Mucosa of rectum (tissue), 2 donors: ENCODE measurements around the gene FOXL3.

ENCODE experiments used
- H3K27ac ChIP-seq, 2 donors: one replicate each; pipeline ENCODE4 v1.7.0; 2013; ENCODE audit warnings: inconsistent platforms in 2 of 2, low read depth in 2 of 2, low read length in 2 of 2
- H3K27me3 ChIP-seq, 2 donors: one replicate each; pipeline ENCODE4 v1.7.0; 2013; ENCODE audit warnings: low read length in 2 of 2; ENCODE audit not compliant: control insufficient read depth in 2 of 2, insufficient read depth in 2 of 2
- H3K36me3 ChIP-seq, 2 donors: one replicate each; pipeline ENCODE4 v1.7.0; 2013; ENCODE audit warnings: low read length in 2 of 2; ENCODE audit not compliant: control insufficient read depth in 2 of 2, insufficient read depth in 2 of 2
- H3K4me1 ChIP-seq, 2 donors: one replicate each; pipeline ENCODE4 v1.7.0; 2013; ENCODE audit warnings: low read length in 2 of 2, mild to moderate bottlenecking in 1 of 2; ENCODE audit not compliant: control insufficient read depth in 2 of 2, insufficient read depth in 2 of 2
- H3K4me3 ChIP-seq, 2 donors: one replicate each; pipeline ENCODE4 v1.7.0; 2013; ENCODE audit warnings: low read length in 2 of 2
- H3K9ac ChIP-seq, 2 donors: one replicate each; pipeline ENCODE4 v1.7.0; 2013; ENCODE audit warnings: low read length in 2 of 2, low read depth in 1 of 2, mild to moderate bottlenecking in 1 of 2
- H3K9me3 ChIP-seq, 2 donors: one replicate each; pipeline ENCODE4 v1.7.0; 2013; ENCODE audit warnings: low read length in 2 of 2; ENCODE audit not compliant: control insufficient read depth in 2 of 2
- donor health status: healthy.
- donor health status: Normal muscosa, but diverticular disease.

The FOXL3 gene

GRCh38 chr7:290554-291372, 793 bp downstream of the FOXL3 start:
- H3K4me1 ChIP-seq = peaks cover 13 to 20% of the 10 kb centered on the region in 2 donors
- peak overlapping the region in 1 of 2 donors; percentile 17 for H3K9ac ChIP-seq
- H3K27me3 ChIP-seq = peaks cover 3 to 9% of the 10 kb centered on the region in 2 donors
- no peak overlapping the region for H3K27ac ChIP-seq
- H3K4me3 ChIP-seq = peak overlapping the region in 1 of 2 donors; percentile 35
- H3K9me3 ChIP-seq = no peaks in the 10 kb centered on the region
- H3K36me3 ChIP-seq = no peaks in the 10 kb centered on the region

- no peak overlapping the region for H3K9ac ChIP-seq
- H3K27ac ChIP-seq = no peak overlapping the region
- H3K9me3 ChIP-seq = no peaks in the 10 kb centered on the region
- no peak overlapping the region for H3K4me3 ChIP-seq
- H3K27me3 ChIP-seq = peaks cover 3 to 9% of the 10 kb centered on the region in 2 donors
- H3K4me1 ChIP-seq = peaks cover 7 to 13% of the 10 kb centered on the region in 2 donors
- no peaks in the 10 kb centered on the region for H3K36me3 ChIP-seq
Measured at GRCh38 chr7:291373-292092, 1.6 kb downstream of the FOXL3 start.

GRCh38 chr7:292226-292625, 2.3 kb downstream of the FOXL3 start:
- Histone ChIP-seq H3K36me3 (no peaks in the 10 kb centered on the region), H3K27me3 (peaks cover 3 to 9% of the 10 kb centered on the region in 2 donors), H3K9ac (no peak overlapping the region), H3K4me3 (no peak overlapping the region), H3K27ac (no peak overlapping the region), H3K9me3 (no peaks in the 10 kb centered on the region), H3K4me1 (peaks cover 7 to 13% of the 10 kb centered on the region in 2 donors)

- Histone ChIP-seq H3K27me3 (peaks cover 3 to 9% of the 10 kb centered on the region in 2 donors), H3K9me3 (no peaks in the 10 kb centered on the region), H3K4me1 (peaks cover 7 to 13% of the 10 kb centered on the region in 2 donors), H3K27ac (no peak overlapping the region), H3K36me3 (no peaks in the 10 kb centered on the region), H3K9ac (no peak overlapping the region), H3K4me3 (no peak overlapping the region)
Measured at GRCh38 chr7:292826-293225, 2.9 kb downstream of the FOXL3 start.

- no peak overlapping the region for H3K9ac ChIP-seq
- H3K4me1 ChIP-seq = peaks cover 7 to 13% of the 10 kb centered on the region in 2 donors
- H3K27me3 ChIP-seq = peaks cover 3 to 9% of the 10 kb centered on the region in 2 donors
- H3K27ac ChIP-seq = peak overlapping the region; percentile 6 to 18
- no peaks in the 10 kb centered on the region for H3K36me3 ChIP-seq
- H3K9me3 ChIP-seq = no peaks in the 10 kb centered on the region
- H3K4me3 ChIP-seq = no peak overlapping the region
Measured at GRCh38 chr7:293681-294439, 3.9 kb downstream of the FOXL3 start.

GRCh38 chr7:294440-295154, 4.6 kb downstream of the FOXL3 start:
- Histone ChIP-seq H3K27me3 (peaks cover 3 to 9% of the 10 kb centered on the region in 2 donors), H3K36me3 (no peaks in the 10 kb centered on the region), H3K4me1 (peaks cover 7 to 13% of the 10 kb centered on the region in 2 donors), H3K9me3 (no peaks in the 10 kb centered on the region), H3K27ac (peak overlapping the region; percentile 6 to 18), H3K9ac (no peak overlapping the region), H3K4me3 (peak overlapping the region in 1 of 2 donors; percentile 26)

GRCh38 chr7:295155-296154, 5.5 kb downstream of the FOXL3 start:
- Histone ChIP-seq H3K4me1 (peaks cover 7 to 10% of the 10 kb centered on the region in 2 donors), H3K9me3 (no peaks in the 10 kb centered on the region), H3K27ac (no peak overlapping the region), H3K9ac (no peak overlapping the region), H3K27me3 (peaks cover under 1 to 5% of the 10 kb centered on the region in 2 donors), H3K36me3 (no peaks in the 10 kb centered on the region), H3K4me3 (no peak overlapping the region)

GRCh38 chr7:296373-296945, 6.5 kb downstream of the FOXL3 start:
- Histone ChIP-seq H3K4me3 (no peak overlapping the region), H3K27me3 (no peaks in the 10 kb centered on the region), H3K36me3 (no peaks in the 10 kb centered on the region), H3K9ac (no peak overlapping the region), H3K9me3 (no peaks in the 10 kb centered on the region), H3K4me1 (peaks cover 7 to 9% of the 10 kb centered on the region in 2 donors), H3K27ac (no peak overlapping the region)
